Measurements from ENCODE around the gene CRAMP1. TPM values are rescaled to one million over a fixed set of nuclear protein-coding genes. Genes with fewer than 3 reads are reported as not detected.
A peak's percentile ranks its signal among the peaks of the same experiment; 100 is the strongest.

Gene CRAMP1
- total and polyA plus RNA-seq, 10 donors: 3.0 to 32.4 (median 17.2) TPM

DNA sequence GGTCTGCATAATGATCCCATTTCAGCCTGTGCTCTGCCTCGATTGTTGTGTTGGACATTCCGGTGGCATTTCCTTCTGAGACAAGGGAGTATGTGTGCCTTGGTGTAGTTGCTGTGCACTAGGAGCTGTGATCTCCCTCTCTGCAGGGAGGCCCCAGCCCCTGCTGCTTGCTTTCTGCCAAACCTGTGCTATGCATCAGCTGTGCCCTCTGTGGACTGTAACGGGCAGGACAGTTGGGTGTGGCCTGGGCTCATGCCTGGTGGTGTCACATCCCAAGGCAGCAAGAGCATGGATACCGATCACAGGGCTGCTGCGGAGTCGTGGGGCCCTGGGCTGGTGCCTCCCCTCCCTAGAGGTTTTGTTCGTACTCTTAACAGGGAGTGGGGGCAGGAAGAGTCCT is 62.1 kb downstream of the CRAMP1 start:
- no peak overlapping the region for H3K27ac ChIP-seq
- 83 to 91% (median 90%) methylated on average over 7 of the region's 7 CpGs for WGBS, 5 donors
- peaks cover 2 to 70% (median 58%) of the 10 kb centered on the region in 6 donors for H3K36me3 ChIP-seq
- H3K4me3 ChIP-seq: no peak overlapping the region
- intact Hi-C loops (cut with DNase I; ENCODE audit: low total_unique reads): no loop called here
- H3K9me3 ChIP-seq: no peaks in the 10 kb centered on the region
- DNase-seq: no peak
- H3K27me3 ChIP-seq (replicated peaks in 1 of 7): no peaks in the 10 kb centered on the region
- H3K4me1 ChIP-seq: peaks cover 10 to 20% (median 16%) of the 10 kb centered on the region in 6 donors
- TF ChIP-seq, protein P1, sequence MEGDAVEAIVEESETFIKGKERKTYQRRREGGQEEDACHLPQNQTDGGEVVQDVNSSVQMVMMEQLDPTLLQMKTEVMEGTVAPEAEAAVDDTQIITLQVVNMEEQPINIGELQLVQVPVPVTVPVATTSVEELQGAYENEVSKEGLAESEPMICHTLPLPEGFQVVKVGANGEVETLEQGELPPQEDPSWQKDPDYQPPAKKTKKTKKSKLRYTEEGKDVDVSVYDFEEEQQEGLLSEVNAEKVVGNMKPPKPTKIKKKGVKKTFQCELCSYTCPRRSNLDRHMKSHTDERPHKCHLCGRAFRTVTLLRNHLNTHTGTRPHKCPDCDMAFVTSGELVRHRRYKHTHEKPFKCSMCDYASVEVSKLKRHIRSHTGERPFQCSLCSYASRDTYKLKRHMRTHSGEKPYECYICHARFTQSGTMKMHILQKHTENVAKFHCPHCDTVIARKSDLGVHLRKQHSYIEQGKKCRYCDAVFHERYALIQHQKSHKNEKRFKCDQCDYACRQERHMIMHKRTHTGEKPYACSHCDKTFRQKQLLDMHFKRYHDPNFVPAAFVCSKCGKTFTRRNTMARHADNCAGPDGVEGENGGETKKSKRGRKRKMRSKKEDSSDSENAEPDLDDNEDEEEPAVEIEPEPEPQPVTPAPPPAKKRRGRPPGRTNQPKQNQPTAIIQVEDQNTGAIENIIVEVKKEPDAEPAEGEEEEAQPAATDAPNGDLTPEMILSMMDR (IDR thresholded peaks at IDR 0.05 in 8 of 11, conservative IDR thresholded peaks at IDR 0.05 in 3 of 11): no peak
- no peak for TF ChIP-seq POLR2AphosphoS5 (IDR thresholded peaks at IDR 0.05)
- no peak for TF ChIP-seq POLR2A (IDR thresholded peaks at IDR 0.05)

DNA sequence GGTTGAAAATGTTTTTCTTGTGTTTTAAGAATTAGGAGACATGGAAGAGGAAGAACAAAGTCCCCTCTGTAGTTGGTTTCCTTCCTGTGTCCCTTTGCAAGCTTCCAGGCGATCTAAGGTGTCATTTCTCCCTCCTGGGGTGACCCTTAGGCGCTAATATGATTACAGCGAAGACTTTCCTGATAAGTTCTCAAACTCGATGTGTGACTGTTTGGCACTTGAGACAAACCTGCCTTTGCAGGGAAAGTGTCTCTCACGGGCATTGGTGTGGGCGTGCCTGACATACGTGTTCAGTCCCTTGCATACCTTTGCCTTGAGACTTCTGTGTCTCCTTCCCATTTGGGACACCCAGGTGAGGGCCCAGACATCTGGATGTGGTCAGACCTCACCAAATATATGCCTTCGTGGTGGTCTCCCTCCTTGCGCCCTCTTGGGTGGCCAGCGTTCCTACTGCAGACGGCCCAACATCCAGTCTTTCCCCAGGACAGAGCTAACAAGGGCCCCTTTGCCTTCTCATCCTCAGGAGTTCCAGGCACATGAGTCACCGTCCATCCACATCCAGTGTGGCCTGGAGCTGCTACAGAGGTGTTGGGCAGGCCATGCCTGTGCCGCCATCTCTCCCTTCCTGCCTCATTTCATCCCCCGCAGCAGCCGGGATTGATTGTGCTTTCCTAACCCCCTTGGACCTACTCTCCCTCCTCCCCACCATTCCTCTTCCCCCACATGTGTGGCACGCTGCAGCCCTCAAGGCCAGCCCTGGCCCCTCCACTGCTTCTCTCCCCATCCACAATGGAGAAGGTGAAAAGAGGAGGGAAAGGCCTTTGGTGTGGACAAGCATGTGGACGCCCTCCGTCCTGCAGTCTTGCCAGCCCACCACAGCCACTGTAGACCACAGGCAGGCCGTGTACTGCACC is 62.8 kb downstream of the CRAMP1 start:
- intact Hi-C loops (cut with DNase I; ENCODE audit: low total_unique reads): no loop called here
- TF ChIP-seq, protein P1 (IDR thresholded peaks at IDR 0.05 in 8 of 11, conservative IDR thresholded peaks at IDR 0.05 in 3 of 11): no peak
- TF ChIP-seq POLR2AphosphoS5 (IDR thresholded peaks at IDR 0.05): no peak
- no peak for TF ChIP-seq POLR2A (IDR thresholded peaks at IDR 0.05)
- no peak overlapping the region for H3K4me3 ChIP-seq
- H3K9me3 ChIP-seq: no peaks in the 10 kb centered on the region
- no peak overlapping the region for H3K27ac ChIP-seq
- peak; percentile 56 for DNase-seq
- no peaks in the 10 kb centered on the region for H3K27me3 ChIP-seq (replicated peaks in 1 of 7)
- peaks cover 2 to 63% (median 51%) of the 10 kb centered on the region in 6 donors for H3K36me3 ChIP-seq
- peaks cover 15 to 27% (median 22%) of the 10 kb centered on the region in 6 donors for H3K4me1 ChIP-seq
- WGBS, 5 donors: 90 to 95% (median 93%) methylated on average over 18 to 19 of the region's 19 CpGs

DNA sequence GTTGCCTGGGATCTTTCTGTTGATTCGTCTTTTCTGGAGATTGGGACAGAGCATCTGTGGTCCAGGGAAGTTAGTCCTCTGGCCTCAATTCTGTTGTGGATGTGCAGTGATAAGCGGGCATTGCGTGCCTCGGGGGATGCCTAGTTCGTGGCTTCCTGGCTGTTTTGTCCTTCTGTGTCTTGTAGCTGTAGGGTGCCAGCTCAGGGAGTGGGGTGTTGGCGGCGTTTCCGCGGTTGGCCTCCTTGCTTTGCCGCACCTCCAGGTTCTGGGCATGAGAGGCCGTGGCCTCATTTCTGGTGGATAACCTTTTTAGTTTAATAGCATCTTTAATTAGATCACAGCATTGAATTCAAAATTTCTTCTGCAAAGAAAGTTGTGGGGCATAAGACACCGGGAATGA is 64.5 kb downstream of the CRAMP1 start:
- no peaks in the 10 kb centered on the region for H3K9me3 ChIP-seq
- WGBS, 5 donors: 90 to 96% (median 93%) methylated on average over 12 of the region's 12 CpGs
- intact Hi-C loops (cut with DNase I; ENCODE audit: low total_unique reads): no loop called here
- no peak for TF ChIP-seq POLR2A (IDR thresholded peaks at IDR 0.05)
- DNase-seq: no peak
- H3K27me3 ChIP-seq (replicated peaks in 1 of 7): no peaks in the 10 kb centered on the region
- peaks cover 0 to 46% (median 36%) of the 10 kb centered on the region in 6 donors for H3K36me3 ChIP-seq
- H3K4me1 ChIP-seq: peaks cover 16 to 40% (median 22%) of the 10 kb centered on the region in 6 donors
- no peak overlapping the region for H3K27ac ChIP-seq
- H3K4me3 ChIP-seq: no peak overlapping the region

DNA sequence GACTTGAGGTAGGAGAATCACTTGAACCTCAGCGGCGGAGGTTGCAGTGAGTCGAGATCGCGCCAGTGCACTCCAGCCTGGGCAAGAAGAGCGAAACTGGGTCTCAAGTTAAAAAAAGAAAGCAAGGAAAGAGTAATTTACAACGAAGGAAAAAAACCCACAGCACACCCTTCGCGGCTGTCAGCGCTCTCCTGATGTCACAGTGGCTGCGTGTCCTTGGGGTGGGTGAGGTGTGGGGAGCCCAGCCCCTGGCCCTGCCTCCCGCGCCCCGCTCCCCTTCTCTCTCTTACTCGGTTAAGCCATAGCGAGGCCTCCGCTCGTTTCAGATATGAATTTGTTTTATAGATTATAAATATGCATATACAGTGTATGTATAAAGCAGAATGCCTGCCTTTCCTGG is 65.2 kb downstream of the CRAMP1 start:
- intact Hi-C loops (cut with DNase I; ENCODE audit: low total_unique reads): no loop called here
- TF ChIP-seq, protein P1 (IDR thresholded peaks at IDR 0.05 in 8 of 11, conservative IDR thresholded peaks at IDR 0.05 in 3 of 11): no peak
- TF ChIP-seq POLR2AphosphoS5 (IDR thresholded peaks at IDR 0.05): no peak
- TF ChIP-seq POLR2A (IDR thresholded peaks at IDR 0.05): no peak
- no peaks in the 10 kb centered on the region for H3K9me3 ChIP-seq
- H3K4me3 ChIP-seq: peak overlapping the region in 6 of 8 donors; percentile 75 to 94 (median 85)
- H3K27me3 ChIP-seq (replicated peaks in 1 of 7): no peaks in the 10 kb centered on the region
- no peak for DNase-seq
- peaks cover 16 to 44% (median 22%) of the 10 kb centered on the region in 6 donors for H3K4me1 ChIP-seq
- peaks cover 0 to 39% (median 29%) of the 10 kb centered on the region in 6 donors for H3K36me3 ChIP-seq
- H3K27ac ChIP-seq: peak overlapping the region in 5 of 8 donors; percentile 70 to 87 (median 85)
- 84 to 89% (median 89%) methylated on average over 18 of the region's 18 CpGs for WGBS, 5 donors
